Activated T-helper 2 cell treated with anti-CD3 and anti-CD28 coated beads, Interferon-gamma antibody, Interleukin-2, Interleukin-4, amounts not matched to agents 10 μg/mL and 5 μg/mL and 100 μg/mL, durations not matched to agents 14 hours and 24 hours and 36 hours (primary cell): ENCODE results near the gene ANKRD22. TPM values are rescaled to one million over a fixed set of nuclear protein-coding genes. Genes with fewer than 3 reads are reported as not detected.
"Not testable (repeated sequence)": the region's sequence is repeated elsewhere in the genome, so short reads cannot be mapped to it uniquely, and the experiment has no call there.

Experiments used
- DNase-seq: peaks from one replicate; pipeline ENCODE4 v3.0.0; 2021; ENCODE audit warnings: low spot score
- H3K27ac Mint-ChIP-seq: one replicate; pipeline ENCODE4 v1.8.0; 2021; ENCODE audit warnings: mixed read lengths
- H3K27me3 Mint-ChIP-seq: one replicate; pipeline ENCODE4 v1.8.0; 2021; ENCODE audit warnings: low read depth, mixed read lengths
- H3K36me3 Mint-ChIP-seq: one replicate; pipeline ENCODE4 v1.8.0; 2021; ENCODE audit warnings: low read depth, mixed read lengths
- H3K4me1 Mint-ChIP-seq: one replicate; pipeline ENCODE4 v1.8.0; 2021; ENCODE audit warnings: low read depth, mixed read lengths
- H3K4me3 Mint-ChIP-seq: one replicate; pipeline ENCODE4 v1.8.0; 2021; ENCODE audit warnings: low read depth, mild to moderate bottlenecking, moderate library complexity, mixed read lengths
- H3K9me3 Mint-ChIP-seq: one replicate; pipeline ENCODE4 v1.8.0; 2021; ENCODE audit warnings: mixed read lengths
- intact Hi-C: fragments of 100-400 bp; cut with micrococcal nuclease; formaldehyde crosslinking; loops from one replicate; pipeline ENCODE4 v1.15.1; 2023
- total RNA-seq: library from RNA; stranded (reverse); gene quantifications from 2 replicates; pipeline ENCODE4 v1.2.3, GENCODE V29; 2022

ANKRD22 gene
- total RNA-seq, 1 donor from 2014 or later, result not detected

- Mint-ChIP-seq H3K4me1 (peaks cover 23% of the 10 kb centered on the region), H3K4me3 (no peak overlapping the region), H3K9me3 (no peaks in the 10 kb centered on the region), H3K27ac (no peak overlapping the region), H3K36me3 (no peaks in the 10 kb centered on the region), H3K27me3 (peaks cover 4% of the 10 kb centered on the region)
- DNase-seq, result no peak
- intact Hi-C loops, result no loop called here
These were observed 10.1 kb downstream of the ANKRD22 start for GRCh38 chr10:88841316-88842111.

- H3K27ac Mint-ChIP-seq, result no peak overlapping the region
- H3K27me3 Mint-ChIP-seq, result peaks cover 4% of the 10 kb centered on the region
- intact Hi-C loops, result no loop called here
- peaks cover 23% of the 10 kb centered on the region for H3K4me1 Mint-ChIP-seq
- H3K4me3 Mint-ChIP-seq, result no peak overlapping the region
- H3K36me3 Mint-ChIP-seq, result no peaks in the 10 kb centered on the region
- no peak for DNase-seq
- no peaks in the 10 kb centered on the region for H3K9me3 Mint-ChIP-seq
These were observed 10.8 kb downstream of the ANKRD22 start for GRCh38 chr10:88840881-88841280.

- no peak for DNase-seq
- Mint-ChIP-seq H3K4me3 (no peak overlapping the region), H3K9me3 (no peaks in the 10 kb centered on the region), H3K4me1 (peaks cover 23% of the 10 kb centered on the region), H3K36me3 (no peaks in the 10 kb centered on the region), H3K27me3 (peaks cover 4% of the 10 kb centered on the region), H3K27ac (no peak overlapping the region)
- intact Hi-C loops, result no loop called here
These were observed 11.5 kb downstream of the ANKRD22 start for GRCh38 chr10:88840104-88840503.

GRCh38 chr10:88838766-88839350 is 12.8 kb downstream of the ANKRD22 start:
- H3K4me3 Mint-ChIP-seq, result no peak overlapping the region
- peaks cover 24% of the 10 kb centered on the region for H3K4me1 Mint-ChIP-seq
- DNase-seq, result no peak
- no peak overlapping the region for H3K27ac Mint-ChIP-seq
- intact Hi-C loops, result loop anchor here (1.0 to 5.0 kb wide), 2 partner anchors 9 to 378 kb away; no protein-coding TSS in a partner anchor
- H3K27me3 Mint-ChIP-seq, result peaks cover 2% of the 10 kb centered on the region
- no peaks in the 10 kb centered on the region for H3K36me3 Mint-ChIP-seq
- H3K9me3 Mint-ChIP-seq, result no peaks in the 10 kb centered on the region

GRCh38 chr10:88837632-88838031 is 14.0 kb downstream of the ANKRD22 start:
- H3K27ac Mint-ChIP-seq, H3K36me3 Mint-ChIP-seq, H3K27me3 Mint-ChIP-seq, DNase-seq, H3K4me3 Mint-ChIP-seq, H3K9me3 Mint-ChIP-seq: not testable (repeated sequence)
- H3K4me1 Mint-ChIP-seq, result peaks cover 31% of the 10 kb centered on the region
- intact Hi-C loops, result loop anchor here (5.0 kb wide), 1 partner anchor 380 kb away; no protein-coding TSS in a partner anchor

- H3K4me3 Mint-ChIP-seq, result no peak overlapping the region
- no peak overlapping the region for H3K27ac Mint-ChIP-seq
- peaks cover 33% of the 10 kb centered on the region for H3K4me1 Mint-ChIP-seq
- peaks cover 4% of the 10 kb centered on the region for H3K36me3 Mint-ChIP-seq
- no peaks in the 10 kb centered on the region for H3K9me3 Mint-ChIP-seq
- no peaks in the 10 kb centered on the region for H3K27me3 Mint-ChIP-seq
- intact Hi-C loops, result loop anchor here (1.0 to 5.0 kb wide), 5 partner anchors 13 to 381 kb away; partner anchors contain the start of gene STAMBPL1
- DNase-seq, result no peak
These were observed 15.8 kb downstream of the ANKRD22 start for GRCh38 chr10:88835910-88836221.

- H3K9me3 Mint-ChIP-seq, result no peaks in the 10 kb centered on the region
- peaks cover 4% of the 10 kb centered on the region for H3K36me3 Mint-ChIP-seq
- intact Hi-C loops, result loop anchor here (1.0 to 5.0 kb wide), 5 partner anchors 13 to 382 kb away; partner anchors contain the start of gene STAMBPL1
- H3K27me3 Mint-ChIP-seq, result no peaks in the 10 kb centered on the region
- no peak overlapping the region for H3K4me3 Mint-ChIP-seq
- H3K4me1 Mint-ChIP-seq, result peaks cover 35% of the 10 kb centered on the region
- H3K27ac Mint-ChIP-seq, result no peak overlapping the region
- peak; percentile 78 for DNase-seq
These were observed 16.3 kb downstream of the ANKRD22 start for GRCh38 chr10:88835096-88835909.

- Mint-ChIP-seq H3K27me3 (no peaks in the 10 kb centered on the region), H3K36me3 (peaks cover 4% of the 10 kb centered on the region), H3K9me3 (no peaks in the 10 kb centered on the region), H3K27ac (peak overlapping the region; percentile 23), H3K4me1 (peaks cover 35% of the 10 kb centered on the region), H3K4me3 (no peak overlapping the region)
- intact Hi-C loops, result loop anchor here (2.0 kb wide), 3 partner anchors 15 to 63 kb away; partner anchors contain the start of gene STAMBPL1
- DNase-seq, result no peak
These were observed 17.9 kb downstream of the ANKRD22 start for GRCh38 chr10:88833723-88834122.

- Mint-ChIP-seq H3K27me3 (no peaks in the 10 kb centered on the region), H3K27ac (no peak overlapping the region), H3K9me3 (no peaks in the 10 kb centered on the region), H3K36me3 (peaks cover 7% of the 10 kb centered on the region), H3K4me3 (no peak overlapping the region), H3K4me1 (peaks cover 40% of the 10 kb centered on the region)
- intact Hi-C loops, result no loop called here
- DNase-seq, result no peak
These were observed 18.5 kb downstream of the ANKRD22 start for GRCh38 chr10:88833156-88833555.

- DNase-seq, result no peak
- Mint-ChIP-seq H3K4me3 (no peak overlapping the region), H3K27ac (no peak overlapping the region), H3K9me3 (no peaks in the 10 kb centered on the region), H3K27me3 (no peaks in the 10 kb centered on the region), H3K4me1 (peaks cover 47% of the 10 kb centered on the region), H3K36me3 (peaks cover 7% of the 10 kb centered on the region)
- intact Hi-C loops, result no loop called here
These were observed 19.3 kb downstream of the ANKRD22 start for GRCh38 chr10:88832376-88832775.

GRCh38 chr10:88831709-88832108 is 19.9 kb downstream of the ANKRD22 start:
- H3K27me3 Mint-ChIP-seq, result no peaks in the 10 kb centered on the region
- H3K4me3 Mint-ChIP-seq, result no peak overlapping the region
- intact Hi-C loops, result loop anchor here (2.0 kb wide), 1 partner anchor 21 kb away; no protein-coding TSS in a partner anchor
- H3K27ac Mint-ChIP-seq, result no peak overlapping the region
- H3K4me1 Mint-ChIP-seq, result peaks cover 54% of the 10 kb centered on the region
- no peaks in the 10 kb centered on the region for H3K9me3 Mint-ChIP-seq
- no peak for DNase-seq
- peaks cover 7% of the 10 kb centered on the region for H3K36me3 Mint-ChIP-seq

GRCh38 chr10:88830643-88831268 is 20.9 kb downstream of the ANKRD22 start:
- Mint-ChIP-seq H3K4me3 (no peak overlapping the region), H3K36me3 (peaks cover 13% of the 10 kb centered on the region), H3K27ac (no peak overlapping the region), H3K4me1 (peaks cover 63% of the 10 kb centered on the region), H3K27me3 (no peaks in the 10 kb centered on the region), H3K9me3 (peaks cover 4% of the 10 kb centered on the region)
- DNase-seq, result no peak
- intact Hi-C loops, result loop anchor here (2.0 kb wide), 1 partner anchor 20 kb away; no protein-coding TSS in a partner anchor
